Prostate gland (tissue), 2 donors: Measurements from ENCODE around the gene PPA1. TPM values are rescaled to one million over a fixed set of nuclear protein-coding genes. Genes with fewer than 3 reads are reported as not detected.

Source experiments
- DNase-seq: peaks from one replicate; pipeline ENCODE4 v3.0.0-alpha.2; 2019; ENCODE audit warnings: low spot score
- H3K27ac ChIP-seq, 2 donors: fragments of 200-600 bp; sonication (generic); 2 replicates each; pipeline ENCODE4 v1.5.1; 2017 to 2019
- H3K27me3 ChIP-seq: fragments of 200-600 bp; sonication (generic); replicated peaks from 2 replicates; pipeline ENCODE4 v1.5.1; 2019; ENCODE audit not compliant: insufficient read depth
- H3K36me3 ChIP-seq, 2 donors: fragments of 200-600 bp; sonication (generic); 1 replicate in 1 of 2; 2 replicates in 1 of 2; pipeline versions ENCODE4 v1.5.1 to v1.8.1; 2017 to 2019
- H3K4me1 ChIP-seq: fragments of 200-600 bp; sonication (generic); replicated peaks from 2 replicates; pipeline ENCODE4 v1.5.1; 2019
- H3K4me3 ChIP-seq, 2 donors: fragments of 200-600 bp; sonication (generic); 2 replicates each; pipeline ENCODE4 v1.5.1; 2017 to 2019
- H3K9me3 ChIP-seq: fragments of 200-600 bp; sonication (generic); 2 replicates; pipeline ENCODE4 v1.5.1; 2017
- CTCF ChIP-seq, 4 experiments: fragments of 200-600 bp in 2 of 4; fragments of 450-650 bp in 2 of 4; sonication (generic) in 2 of 4; IDR thresholded peaks; 1 replicate in 3 of 4; 2 replicates in 1 of 4; pipeline ENCODE4 v1.5.1; 2016 to 2019; ENCODE audit warnings: antibody characterized with exemption in 4 of 4, mild to moderate bottlenecking in 2 of 4, moderate library complexity in 2 of 4
- POLR2A ChIP-seq: fragments of 450-650 bp; IDR thresholded peaks from one replicate; pipeline ENCODE4 v1.6.1; 2016; ENCODE audit warnings: antibody characterized with exemption, mild to moderate bottlenecking
- POLR2AphosphoS5 ChIP-seq: sonication (generic); formaldehyde crosslinking; IDR thresholded peaks from one replicate; pipeline ENCODE4 v1.6.1; 2017; ENCODE audit warnings: antibody characterized with exemption
- WGBS: methylation state at CpG from one replicate; pipeline ENCODE4 v1.1.5; 2018; 5-methylcytosine and 5-hydroxymethylcytosine counted together
- intact Hi-C: fragments of 100-400 bp; cut with DNase I; formaldehyde crosslinking; loops from one replicate; pipeline ENCODE4 v1.14.2; 2022
- total RNA-seq, 2 donors: library from RNA; depleted of rRNA; stranded (reverse); fragments of >200 nt; gene quantifications; one replicate each; pipeline ENCODE4 v1.1.0, GENCODE V29; 2016

The PPA1 gene
- total RNA-seq, 2 donors from 2014 or later, result 79.4 to 109 TPM

GRCh38 chr10:70191161-70191971 is 41.9 kb downstream of the PPA1 start:
- Histone ChIP-seq H3K4me3 (no peak overlapping the region), H3K9me3 (no peaks in the 10 kb centered on the region), H3K27ac (no peak overlapping the region), H3K27me3 (no peaks in the 10 kb centered on the region), H3K36me3 (no peaks in the 10 kb centered on the region), H3K4me1 (no peaks in the 10 kb centered on the region)
- DNase-seq, result no peak
- intact Hi-C loops, result no loop called here
- WGBS, result 61% methylated on average over 4 of the region's 4 CpGs
- TF ChIP-seq POLR2A (no peak), CTCF (IDR thresholded peaks at IDR 0.05) (no peak), POLR2AphosphoS5 (no peak)

GRCh38 chr10:70190581-70190980 is 42.6 kb downstream of the PPA1 start:
- DNase-seq, result no peak
- Histone ChIP-seq H3K36me3 (no peaks in the 10 kb centered on the region), H3K9me3 (no peaks in the 10 kb centered on the region), H3K27ac (no peak overlapping the region), H3K4me1 (no peaks in the 10 kb centered on the region), H3K27me3 (no peaks in the 10 kb centered on the region), H3K4me3 (no peak overlapping the region)
- WGBS, result 76% methylated on average over 5 of the region's 5 CpGs
- intact Hi-C loops, result no loop called here
- TF ChIP-seq POLR2AphosphoS5 (no peak), CTCF (IDR thresholded peaks at IDR 0.05) (no peak), POLR2A (no peak)

- Histone ChIP-seq H3K4me1 (no peaks in the 10 kb centered on the region), H3K27ac (no peak overlapping the region), H3K36me3 (no peaks in the 10 kb centered on the region), H3K9me3 (no peaks in the 10 kb centered on the region), H3K27me3 (no peaks in the 10 kb centered on the region), H3K4me3 (no peak overlapping the region)
- intact Hi-C loops, result no loop called here
- TF ChIP-seq POLR2AphosphoS5 (no peak), CTCF (IDR thresholded peaks at IDR 0.05) (no peak), POLR2A (no peak)
- no peak for DNase-seq
- 89% methylated on average over 8 of the region's 8 CpGs for WGBS
Observed at GRCh38 chr10:70190102-70190501, 43.1 kb downstream of the PPA1 start.

- intact Hi-C loops, result no loop called here
- Histone ChIP-seq H3K27me3 (no peaks in the 10 kb centered on the region), H3K27ac (no peak overlapping the region), H3K9me3 (no peaks in the 10 kb centered on the region), H3K4me3 (no peak overlapping the region), H3K4me1 (no peaks in the 10 kb centered on the region), H3K36me3 (no peaks in the 10 kb centered on the region)
- no peak for TF ChIP-seq POLR2AphosphoS5
- no peak for TF ChIP-seq CTCF (IDR thresholded peaks at IDR 0.05)
- TF ChIP-seq POLR2A, result no peak
- no peak for DNase-seq
- 80% methylated on average over 1 of the region's 1 CpG for WGBS
Observed at GRCh38 chr10:70188768-70189167, 44.5 kb downstream of the PPA1 start.

GRCh38 chr10:70186571-70186970 is 46.7 kb downstream of the PPA1 start:
- Histone ChIP-seq H3K4me1 (no peaks in the 10 kb centered on the region), H3K27me3 (no peaks in the 10 kb centered on the region), H3K36me3 (no peaks in the 10 kb centered on the region), H3K9me3 (no peaks in the 10 kb centered on the region), H3K4me3 (no peak overlapping the region), H3K27ac (no peak overlapping the region)
- WGBS, result 26% methylated on average over 3 of the region's 3 CpGs
- DNase-seq, result no peak
- TF ChIP-seq CTCF (IDR thresholded peaks at IDR 0.05) (no peak), POLR2A (no peak), POLR2AphosphoS5 (no peak)
- intact Hi-C loops, result no loop called here
